Measurements from ENCODE around the gene SLC30A3. TPM values are rescaled to one million over a fixed set of nuclear protein-coding genes. Genes with fewer than 3 reads are reported as not detected.

The SLC30A3 gene
- polyA plus RNA-seq, 5 donors, result 0.24 to 0.61 (median 0.51) TPM

GRCh38 chr2:27205206-27205605, 57.6 kb downstream of the SLC30A3 start:
- no peak for DNase-seq

GRCh38 chr2:27204566-27204965, 58.3 kb downstream of the SLC30A3 start:
- DNase-seq, result no peak

- no peak for DNase-seq
These were observed 59.1 kb downstream of the SLC30A3 start for GRCh38 chr2:27203741-27204140.

Other genes with a start within 250 kb of the SLC30A3 start
- gene TMEM214, start 230.1 kb downstream of the SLC30A3 start, polyA plus RNA-seq (ENCODE audit: insufficient read depth in 1 of 5, insufficient read length in 5 of 5, low replicate concordance in 1 of 5), result 10 to 100 TPM; 56.8 to 89.2 (median 75.8) TPM
- gene AGBL5, start 211.4 kb downstream of the SLC30A3 start, polyA plus RNA-seq (ENCODE audit: insufficient read depth in 1 of 5, insufficient read length in 5 of 5, low replicate concordance in 1 of 5), result 10 to 100 TPM; 45.6 to 55.3 (median 53.8) TPM
- 100 to 1,000 TPM; 250 to 316 (median 260) TPM for gene OST4, start 191.4 kb downstream of the SLC30A3 start, polyA plus RNA-seq (ENCODE audit: insufficient read depth in 1 of 5, insufficient read length in 5 of 5, low replicate concordance in 1 of 5)
- 100 to 1,000 TPM; 120 to 341 (median 140) TPM for gene EMILIN1, start 184.4 kb downstream of the SLC30A3 start, polyA plus RNA-seq (ENCODE audit: insufficient read depth in 1 of 5, insufficient read length in 5 of 5, low replicate concordance in 1 of 5)
- 1 to 10 TPM; 4.2 to 6.7 (median 4.9) TPM for gene KHK, start 176.3 kb downstream of the SLC30A3 start, polyA plus RNA-seq (ENCODE audit: insufficient read depth in 1 of 5, insufficient read length in 5 of 5, low replicate concordance in 1 of 5)
- gene CGREF1, start 143.9 kb downstream of the SLC30A3 start, polyA plus RNA-seq (ENCODE audit: insufficient read depth in 1 of 5, insufficient read length in 5 of 5, low replicate concordance in 1 of 5), result under 1 TPM; 0.28 to 0.55 (median 0.41) TPM
- gene ABHD1, start 139.2 kb downstream of the SLC30A3 start, polyA plus RNA-seq (ENCODE audit: insufficient read depth in 1 of 5, insufficient read length in 5 of 5, low replicate concordance in 1 of 5), result 1 to 10 TPM in 3 of 5 donors, under 1 TPM in 2; 0.61 to 2.2 (median 1.0) TPM
- 10 to 100 TPM; 32.5 to 43.8 (median 40.0) TPM for gene PREB, start 128.4 kb downstream of the SLC30A3 start, polyA plus RNA-seq (ENCODE audit: insufficient read depth in 1 of 5, insufficient read length in 5 of 5, low replicate concordance in 1 of 5)
- gene PRR30, start 123.6 kb downstream of the SLC30A3 start, polyA plus RNA-seq (ENCODE audit: insufficient read depth in 1 of 5, insufficient read length in 5 of 5, low replicate concordance in 1 of 5), result not detected
- under 1 TPM; 0.06 to 0.15 (median 0.12) TPM for gene TCF23, start 114.0 kb downstream of the SLC30A3 start, polyA plus RNA-seq (ENCODE audit: insufficient read depth in 1 of 5, insufficient read length in 5 of 5, low replicate concordance in 1 of 5)
- 100 to 1,000 TPM; 125 to 154 (median 136) TPM for gene ATRAID, start 51.0 kb downstream of the SLC30A3 start, polyA plus RNA-seq (ENCODE audit: insufficient read depth in 1 of 5, insufficient read length in 5 of 5, low replicate concordance in 1 of 5)
- gene SLC5A6, start 50.8 kb downstream of the SLC30A3 start, polyA plus RNA-seq (ENCODE audit: insufficient read depth in 1 of 5, insufficient read length in 5 of 5, low replicate concordance in 1 of 5), result 10 to 100 TPM; 24.7 to 38.8 (median 28.7) TPM
- 10 to 100 TPM; 31.5 to 53.7 (median 35.7) TPM for gene CAD, start 45.7 kb downstream of the SLC30A3 start, polyA plus RNA-seq (ENCODE audit: insufficient read depth in 1 of 5, insufficient read length in 5 of 5, low replicate concordance in 1 of 5)
- gene DNAJC5G, start 12.4 kb upstream of the SLC30A3 start, polyA plus RNA-seq (ENCODE audit: insufficient read depth in 1 of 5, insufficient read length in 5 of 5, low replicate concordance in 1 of 5), result under 1 TPM in 4 of 5 donors, not detected in 1; 0.14 to 0.53 (median 0.30) TPM
- 1 to 10 TPM in 1 of 5 donors, under 1 TPM in 1, not detected in 3; 0.13 to 4.3 TPM for gene TRIM54, start 19.4 kb upstream of the SLC30A3 start, polyA plus RNA-seq (ENCODE audit: insufficient read depth in 1 of 5, insufficient read length in 5 of 5, low replicate concordance in 1 of 5)
- 1 to 10 TPM; 1.1 to 3.4 (median 1.9) TPM for gene UCN, start 45.4 kb upstream of the SLC30A3 start, polyA plus RNA-seq (ENCODE audit: insufficient read depth in 1 of 5, insufficient read length in 5 of 5, low replicate concordance in 1 of 5)
- 100 to 1,000 TPM in 1 of 5 donors, 10 to 100 TPM in 4; 80.7 to 114 (median 92.8) TPM for gene MPV17, start 60.0 kb upstream of the SLC30A3 start, polyA plus RNA-seq (ENCODE audit: insufficient read depth in 1 of 5, insufficient read length in 5 of 5, low replicate concordance in 1 of 5)
- gene GTF3C2, start 93.7 kb upstream of the SLC30A3 start, polyA plus RNA-seq (ENCODE audit: insufficient read depth in 1 of 5, insufficient read length in 5 of 5, low replicate concordance in 1 of 5), result 10 to 100 TPM; 55.7 to 65.1 (median 61.3) TPM
- gene EIF2B4, start 107.3 kb upstream of the SLC30A3 start, polyA plus RNA-seq (ENCODE audit: insufficient read depth in 1 of 5, insufficient read length in 5 of 5, low replicate concordance in 1 of 5), result 10 to 100 TPM; 50.6 to 61.7 (median 55.9) TPM
- gene SNX17, start 107.6 kb upstream of the SLC30A3 start, polyA plus RNA-seq (ENCODE audit: insufficient read depth in 1 of 5, insufficient read length in 5 of 5, low replicate concordance in 1 of 5), result 100 to 1,000 TPM in 2 of 5 donors, 10 to 100 TPM in 3; 83.8 to 120 (median 99.2) TPM
- gene ZNF513, start 117.7 kb upstream of the SLC30A3 start, polyA plus RNA-seq (ENCODE audit: insufficient read depth in 1 of 5, insufficient read length in 5 of 5, low replicate concordance in 1 of 5), result 10 to 100 TPM; 12.4 to 23.3 (median 14.5) TPM
- gene PPM1G, start 146.5 kb upstream of the SLC30A3 start, polyA plus RNA-seq (ENCODE audit: insufficient read depth in 1 of 5, insufficient read length in 5 of 5, low replicate concordance in 1 of 5), result 10 to 100 TPM; 69.0 to 87.8 (median 82.8) TPM
- 100 to 1,000 TPM; 125 to 139 (median 135) TPM for gene NRBP1, start 165.6 kb upstream of the SLC30A3 start, polyA plus RNA-seq (ENCODE audit: insufficient read depth in 1 of 5, insufficient read length in 5 of 5, low replicate concordance in 1 of 5)
- 10 to 100 TPM; 12.0 to 17.1 (median 12.9) TPM for gene KRTCAP3, start 179.3 kb upstream of the SLC30A3 start, polyA plus RNA-seq (ENCODE audit: insufficient read depth in 1 of 5, insufficient read length in 5 of 5, low replicate concordance in 1 of 5)
- gene IFT172, start 226.7 kb upstream of the SLC30A3 start, polyA plus RNA-seq (ENCODE audit: insufficient read depth in 1 of 5, insufficient read length in 5 of 5, low replicate concordance in 1 of 5), result 10 to 100 TPM; 41.1 to 52.5 (median 49.4) TPM
- 10 to 100 TPM; 13.4 to 17.1 (median 14.2) TPM for gene FNDC4, start 232.2 kb upstream of the SLC30A3 start, polyA plus RNA-seq (ENCODE audit: insufficient read depth in 1 of 5, insufficient read length in 5 of 5, low replicate concordance in 1 of 5)
- 1 to 10 TPM in 3 of 5 donors, under 1 TPM in 2; 0.55 to 2.3 (median 1.2) TPM for gene GCKR, start 233.8 kb upstream of the SLC30A3 start, polyA plus RNA-seq (ENCODE audit: insufficient read depth in 1 of 5, insufficient read length in 5 of 5, low replicate concordance in 1 of 5)